Neural crest cell (in vitro differentiated cells): ENCODE data around the gene FBP1. TPM values are rescaled to one million over a fixed set of nuclear protein-coding genes. Genes with fewer than 3 reads are reported as not detected.

Experiments
- DNase-seq: peaks from one replicate; pipeline ENCODE4 v3.0.0; 2021; ENCODE audit warnings: low read depth, mixed read lengths, low spot score
- H3K27ac Mint-ChIP-seq: one replicate; pipeline ENCODE4 v1.8.0; 2021; ENCODE audit warnings: mild to moderate bottlenecking, mixed read lengths; ENCODE audit not compliant: unreplicated experiment
- H3K27me3 Mint-ChIP-seq: 2 replicates; pipeline ENCODE4 v1.8.0; 2021; ENCODE audit warnings: low read depth, mild to moderate bottlenecking, mixed read lengths
- H3K36me3 Mint-ChIP-seq: 2 replicates; pipeline ENCODE4 v1.8.0; 2021; ENCODE audit warnings: low read depth, mild to moderate bottlenecking, mixed read lengths
- H3K4me1 Mint-ChIP-seq: 2 replicates; pipeline ENCODE4 v1.8.0; 2021; ENCODE audit warnings: mixed read lengths
- H3K4me3 Mint-ChIP-seq: one replicate; pipeline ENCODE4 v1.8.0; 2021; ENCODE audit warnings: mild to moderate bottlenecking, mixed read lengths
- H3K9me3 Mint-ChIP-seq: 2 replicates; pipeline ENCODE4 v1.8.0; 2021; ENCODE audit warnings: mixed read lengths
- total RNA-seq: library from RNA; stranded (reverse); gene quantifications from 2 replicates; pipeline ENCODE4 v1.2.1, GENCODE V29; 2021
- TF ChIP-seq, protein P1 (sequence below): fragments of 200-600 bp; sonication (generic); conservative IDR thresholded peaks from 2 replicates; pipeline ENCODE4 v1.5.0; 2021; ENCODE audit warnings: antibody characterized with exemption, mild to moderate bottlenecking

The FBP1 gene
- total RNA-seq, 1 donor from 2014 or later = 0.86 TPM

DNA sequence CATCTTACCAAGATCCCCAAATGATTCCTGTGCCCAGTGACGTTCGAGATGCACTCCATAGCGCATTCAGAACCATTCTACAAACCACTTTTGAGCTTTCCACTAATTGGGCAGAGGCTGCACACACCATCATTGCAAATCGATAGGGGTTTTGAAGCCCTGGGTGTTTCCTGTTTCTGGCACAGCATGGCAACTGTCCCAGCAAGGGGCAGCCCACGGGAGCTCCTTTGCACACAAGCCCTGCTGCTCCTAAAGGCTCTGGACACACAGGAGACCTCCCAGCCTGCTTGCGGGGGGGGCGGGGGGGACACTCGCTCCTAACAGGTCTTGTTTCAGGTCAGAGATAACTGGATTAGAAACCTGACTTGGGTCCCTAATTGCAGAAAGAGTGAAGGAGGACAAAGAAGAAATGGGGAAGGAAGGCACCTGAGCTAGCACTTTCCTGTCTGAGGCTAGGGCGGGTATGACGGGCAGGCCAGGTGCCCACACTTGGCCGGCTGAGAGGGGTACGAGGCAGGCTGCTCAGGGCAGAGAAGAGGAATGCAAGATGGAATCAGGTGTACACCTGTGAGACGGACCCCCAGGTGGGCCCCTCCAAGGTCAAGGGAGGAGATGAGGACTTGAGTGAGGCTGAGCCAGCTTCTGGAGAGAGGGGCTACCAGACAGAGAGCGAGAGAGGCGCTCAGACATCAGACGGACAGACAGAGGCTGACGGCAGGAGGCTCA, 820 bp downstream of the FBP1 start:
- no peak for DNase-seq
- H3K27me3 Mint-ChIP-seq = peaks cover 57% of the 10 kb centered on the region
- TF ChIP-seq, protein P1, sequence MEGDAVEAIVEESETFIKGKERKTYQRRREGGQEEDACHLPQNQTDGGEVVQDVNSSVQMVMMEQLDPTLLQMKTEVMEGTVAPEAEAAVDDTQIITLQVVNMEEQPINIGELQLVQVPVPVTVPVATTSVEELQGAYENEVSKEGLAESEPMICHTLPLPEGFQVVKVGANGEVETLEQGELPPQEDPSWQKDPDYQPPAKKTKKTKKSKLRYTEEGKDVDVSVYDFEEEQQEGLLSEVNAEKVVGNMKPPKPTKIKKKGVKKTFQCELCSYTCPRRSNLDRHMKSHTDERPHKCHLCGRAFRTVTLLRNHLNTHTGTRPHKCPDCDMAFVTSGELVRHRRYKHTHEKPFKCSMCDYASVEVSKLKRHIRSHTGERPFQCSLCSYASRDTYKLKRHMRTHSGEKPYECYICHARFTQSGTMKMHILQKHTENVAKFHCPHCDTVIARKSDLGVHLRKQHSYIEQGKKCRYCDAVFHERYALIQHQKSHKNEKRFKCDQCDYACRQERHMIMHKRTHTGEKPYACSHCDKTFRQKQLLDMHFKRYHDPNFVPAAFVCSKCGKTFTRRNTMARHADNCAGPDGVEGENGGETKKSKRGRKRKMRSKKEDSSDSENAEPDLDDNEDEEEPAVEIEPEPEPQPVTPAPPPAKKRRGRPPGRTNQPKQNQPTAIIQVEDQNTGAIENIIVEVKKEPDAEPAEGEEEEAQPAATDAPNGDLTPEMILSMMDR = no peak
- peak overlapping the region; percentile 87 for H3K4me3 Mint-ChIP-seq
- H3K9me3 Mint-ChIP-seq = no peaks in the 10 kb centered on the region
- no peak overlapping the region for H3K27ac Mint-ChIP-seq
- H3K36me3 Mint-ChIP-seq = no peaks in the 10 kb centered on the region
- H3K4me1 Mint-ChIP-seq = peaks cover 16% of the 10 kb centered on the region

DNA sequence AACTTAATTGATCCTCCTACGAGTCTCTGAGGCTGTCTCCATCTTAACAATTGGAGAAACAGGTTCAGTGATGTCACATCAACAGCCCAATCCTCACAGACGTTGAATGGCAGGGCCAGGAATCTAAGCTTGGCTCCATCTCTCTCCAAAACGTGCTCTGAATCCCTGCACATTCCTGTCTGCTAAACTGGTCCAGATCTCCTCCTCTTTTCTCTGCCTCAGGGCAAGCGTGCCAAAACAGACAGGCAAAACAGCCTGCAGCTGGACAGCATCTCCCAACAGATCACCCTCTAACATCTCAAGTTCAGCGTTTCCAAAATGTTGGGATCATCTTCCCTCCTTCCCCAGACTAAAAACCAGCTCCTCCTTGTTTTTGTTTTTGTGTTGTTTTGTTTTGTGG, 6.6 kb downstream of the FBP1 start:
- Mint-ChIP-seq H3K4me3 (no peak overlapping the region), H3K27me3 (peaks cover 39% of the 10 kb centered on the region), H3K27ac (no peak overlapping the region), H3K9me3 (no peaks in the 10 kb centered on the region), H3K36me3 (no peaks in the 10 kb centered on the region), H3K4me1 (no peaks in the 10 kb centered on the region)
- DNase-seq = no peak
- TF ChIP-seq, protein P1 = no peak

DNA sequence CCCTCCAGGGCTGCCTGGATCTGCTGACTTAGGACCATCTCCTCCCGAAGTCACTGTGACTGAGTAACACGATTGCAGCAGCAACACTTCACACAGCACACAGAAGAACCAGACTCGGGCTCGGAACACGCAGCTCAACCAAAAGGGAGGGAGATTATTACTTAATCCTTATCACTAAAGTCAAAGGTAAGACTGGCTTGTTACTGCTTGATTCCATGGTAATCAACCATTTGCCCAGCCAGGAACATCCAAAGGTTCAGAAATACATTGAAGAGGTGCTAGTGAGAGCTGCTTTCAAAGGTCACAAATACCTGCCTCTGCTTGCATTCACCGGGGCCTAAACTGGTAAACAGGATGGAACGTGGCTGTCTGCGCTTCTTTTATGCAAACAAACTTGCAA, 7.7 kb downstream of the FBP1 start:
- Mint-ChIP-seq H3K27me3 (peaks cover 30% of the 10 kb centered on the region), H3K4me3 (no peak overlapping the region), H3K27ac (no peak overlapping the region), H3K4me1 (no peaks in the 10 kb centered on the region), H3K36me3 (no peaks in the 10 kb centered on the region), H3K9me3 (no peaks in the 10 kb centered on the region)
- TF ChIP-seq, protein P1 = no peak
- no peak for DNase-seq

DNA sequence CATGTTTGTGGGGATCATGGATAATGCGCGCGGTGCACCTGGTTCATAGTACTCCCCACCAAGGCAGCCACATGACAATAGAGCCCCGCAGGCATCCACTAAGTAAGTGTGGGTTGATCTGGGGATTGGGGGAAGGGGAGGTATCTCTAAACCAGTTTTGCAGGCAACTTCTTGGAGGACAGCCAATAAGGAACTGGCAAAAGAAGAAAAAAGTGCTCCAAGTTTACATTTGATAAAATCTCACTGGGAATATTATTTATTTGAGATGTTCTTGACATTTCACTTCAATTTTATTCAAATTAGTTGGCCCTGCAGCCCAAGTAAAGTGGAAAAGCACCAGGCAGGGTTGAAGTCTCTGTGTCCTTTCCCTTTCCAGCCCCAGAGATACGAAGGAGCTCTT, 8.5 kb downstream of the FBP1 start:
- peaks cover 24% of the 10 kb centered on the region for H3K27me3 Mint-ChIP-seq
- DNase-seq = no peak
- TF ChIP-seq, protein P1 = no peak
- H3K4me1 Mint-ChIP-seq = no peaks in the 10 kb centered on the region
- no peak overlapping the region for H3K27ac Mint-ChIP-seq
- H3K36me3 Mint-ChIP-seq = no peaks in the 10 kb centered on the region
- H3K9me3 Mint-ChIP-seq = no peaks in the 10 kb centered on the region
- no peak overlapping the region for H3K4me3 Mint-ChIP-seq

DNA sequence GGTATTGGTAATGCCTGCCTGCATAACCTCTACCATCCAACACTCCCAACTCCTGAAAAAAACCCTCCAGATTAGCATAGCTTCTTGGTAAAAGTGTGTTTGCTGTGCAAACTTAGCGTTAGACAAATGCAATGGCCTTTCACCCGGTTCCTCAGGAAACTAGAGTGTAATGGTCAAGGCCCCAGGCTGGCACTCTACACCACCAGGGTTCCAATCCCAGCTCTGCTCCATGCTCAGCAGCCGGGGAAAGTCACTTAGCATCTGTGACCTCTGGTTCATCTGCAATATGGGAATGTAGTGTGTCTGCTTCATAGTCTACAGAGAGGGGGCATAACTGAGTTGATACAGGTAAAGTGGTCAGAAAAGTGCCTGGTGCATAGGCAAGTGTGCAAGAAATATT, 9.0 kb downstream of the FBP1 start:
- Mint-ChIP-seq H3K4me3 (no peak overlapping the region), H3K27me3 (peaks cover 18% of the 10 kb centered on the region), H3K27ac (no peak overlapping the region), H3K9me3 (no peaks in the 10 kb centered on the region), H3K4me1 (no peaks in the 10 kb centered on the region), H3K36me3 (no peaks in the 10 kb centered on the region)
- DNase-seq = no peak
- TF ChIP-seq, protein P1 = no peak
